GM19438 (cell line): ENCODE data around the gene ABTB2.

ENCODE experiments used
- ATAC-seq: cut with Tn5 transposase; IDR thresholded peaks from one replicate; pipeline ENCODE4 v1.9.1; 2021; ENCODE audit warnings: low read depth; ENCODE audit not compliant: unreplicated experiment

ABTB2 gene

DNA sequence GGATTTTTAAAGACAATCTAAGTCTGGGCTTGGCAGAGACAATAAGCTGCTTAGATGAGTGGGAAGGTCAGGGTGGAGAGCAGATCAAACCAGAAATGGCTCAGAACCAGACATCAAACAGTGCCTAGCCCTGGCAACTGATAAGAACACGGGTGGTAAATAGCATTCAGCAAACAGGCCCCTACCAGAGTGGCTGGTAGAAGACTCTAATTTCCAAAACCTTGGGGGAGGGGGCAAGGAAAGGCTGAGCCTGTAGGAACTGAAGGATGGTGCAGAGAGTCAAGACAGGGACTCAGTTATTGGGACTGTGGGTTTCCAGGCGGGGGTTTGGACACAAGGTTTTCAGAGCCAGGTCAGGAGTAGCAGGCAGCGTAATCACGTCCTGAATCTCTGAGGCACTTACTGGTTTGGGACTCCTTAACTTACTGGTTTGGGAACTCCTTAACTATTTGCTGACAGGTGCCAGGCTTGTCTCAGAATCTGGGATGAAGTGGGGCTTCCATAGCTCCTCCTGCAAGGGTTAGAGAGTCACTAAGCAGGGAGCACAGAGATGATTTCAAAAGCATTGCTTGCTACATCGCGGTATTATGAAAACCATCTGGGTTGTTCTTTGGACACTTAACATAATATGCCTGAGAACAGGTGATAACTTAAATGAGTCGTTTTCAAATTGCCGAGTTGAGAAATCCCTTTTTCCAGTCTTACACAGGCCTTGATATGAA, 5.7 kb upstream of the ABTB2 start:
- no peak for ATAC-seq

DNA sequence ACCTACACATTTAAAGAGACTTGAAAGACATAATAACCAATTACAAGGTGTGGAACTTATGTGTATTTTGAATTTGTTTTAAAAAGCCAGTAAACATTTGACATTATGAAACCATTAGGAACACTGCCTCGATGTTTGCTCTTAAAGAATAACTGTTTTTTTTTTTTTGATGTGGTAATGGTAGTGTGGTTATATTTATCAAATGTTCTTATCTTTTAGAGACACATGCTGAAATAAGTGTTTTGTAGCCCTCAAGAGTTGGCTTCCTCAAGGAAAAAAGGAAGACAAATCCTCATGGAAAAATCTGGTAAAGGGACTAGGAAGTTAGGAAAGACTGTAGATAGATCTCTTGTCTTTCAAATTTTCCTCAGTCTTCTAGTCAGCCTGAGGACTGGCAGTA, 2.2 kb upstream of the ABTB2 start:
- ATAC-seq = no peak

DNA sequence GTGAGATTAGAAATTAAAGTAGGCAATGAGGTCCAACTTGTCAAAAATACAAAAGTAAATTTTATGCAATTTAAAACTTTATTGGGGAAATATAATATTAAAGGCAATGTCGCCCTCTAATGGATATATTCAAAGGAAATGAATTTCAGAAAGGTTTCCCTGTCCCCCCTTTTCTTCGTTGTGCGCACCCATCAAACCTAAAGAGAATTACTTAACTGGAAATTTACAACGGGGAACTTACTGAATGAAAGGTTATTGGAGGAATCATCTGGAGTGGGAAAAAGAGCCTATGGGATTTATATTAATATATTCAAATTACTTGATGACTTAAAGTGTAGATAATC, 1.7 kb upstream of the ABTB2 start:
- no peak for ATAC-seq

DNA sequence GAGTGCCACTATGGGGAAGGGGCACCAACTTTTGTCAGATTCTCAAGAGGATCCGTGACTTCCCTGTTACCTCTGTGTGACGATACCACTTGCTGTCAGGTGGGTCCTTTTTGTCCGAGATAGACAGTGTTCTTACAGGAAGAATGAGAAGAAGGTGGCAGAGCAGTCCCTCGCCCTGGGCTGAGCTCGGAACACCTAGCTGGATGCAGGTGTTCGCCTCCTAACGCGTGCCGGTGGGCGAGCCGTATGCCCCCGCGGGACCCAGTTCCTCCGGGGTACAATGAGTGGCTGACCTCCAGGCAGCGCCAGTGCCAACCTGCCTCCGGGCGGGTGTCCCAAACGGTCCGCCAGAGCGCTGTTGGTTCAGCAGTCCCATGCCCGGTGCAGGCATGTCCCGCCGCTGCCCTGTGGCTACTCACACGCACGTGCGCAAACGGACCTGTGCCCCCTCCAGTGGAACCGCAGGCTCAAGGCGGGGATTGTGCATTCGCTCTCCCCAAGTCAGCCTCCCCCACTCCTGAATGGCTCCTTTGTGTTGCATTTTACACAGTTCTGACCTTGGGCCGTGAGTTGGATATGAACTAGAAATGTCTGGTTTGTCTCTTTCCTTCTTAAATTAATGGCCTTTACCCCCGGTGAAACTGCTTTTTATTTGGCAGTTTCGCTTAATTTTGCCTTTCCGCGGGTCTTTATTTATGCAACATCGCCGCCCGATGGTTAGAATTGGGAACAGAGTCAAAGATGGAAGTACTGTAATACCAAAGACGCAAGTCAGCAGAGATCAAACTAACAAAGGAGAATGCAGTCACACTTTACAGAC, 1.1 kb upstream of the ABTB2 start:
- no peak for ATAC-seq

DNA sequence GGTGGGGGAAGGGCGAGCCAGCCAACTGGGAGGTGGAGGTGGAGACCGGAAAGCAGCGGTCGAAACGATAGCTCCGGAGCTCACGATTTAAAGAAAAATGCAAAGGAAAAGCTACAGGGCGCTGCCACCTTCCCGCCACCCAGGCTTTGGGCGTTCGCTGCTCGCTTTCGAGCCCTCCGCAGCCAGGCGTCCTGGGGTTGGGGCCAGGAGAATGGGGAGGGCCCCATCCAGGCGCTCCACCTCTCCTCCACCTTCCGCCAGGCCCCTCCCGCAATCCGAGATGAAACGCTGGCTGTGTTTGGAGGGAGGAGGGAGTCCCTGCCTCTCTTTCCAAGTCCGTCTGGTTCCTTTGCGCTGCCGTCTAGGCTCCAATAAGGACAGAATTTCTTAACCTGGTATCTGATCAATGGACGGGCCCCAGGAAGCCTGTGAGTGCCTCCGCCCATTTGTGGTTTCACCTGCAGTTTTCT, 483 bp upstream of the ABTB2 start:
- peak; percentile 1 for ATAC-seq

DNA sequence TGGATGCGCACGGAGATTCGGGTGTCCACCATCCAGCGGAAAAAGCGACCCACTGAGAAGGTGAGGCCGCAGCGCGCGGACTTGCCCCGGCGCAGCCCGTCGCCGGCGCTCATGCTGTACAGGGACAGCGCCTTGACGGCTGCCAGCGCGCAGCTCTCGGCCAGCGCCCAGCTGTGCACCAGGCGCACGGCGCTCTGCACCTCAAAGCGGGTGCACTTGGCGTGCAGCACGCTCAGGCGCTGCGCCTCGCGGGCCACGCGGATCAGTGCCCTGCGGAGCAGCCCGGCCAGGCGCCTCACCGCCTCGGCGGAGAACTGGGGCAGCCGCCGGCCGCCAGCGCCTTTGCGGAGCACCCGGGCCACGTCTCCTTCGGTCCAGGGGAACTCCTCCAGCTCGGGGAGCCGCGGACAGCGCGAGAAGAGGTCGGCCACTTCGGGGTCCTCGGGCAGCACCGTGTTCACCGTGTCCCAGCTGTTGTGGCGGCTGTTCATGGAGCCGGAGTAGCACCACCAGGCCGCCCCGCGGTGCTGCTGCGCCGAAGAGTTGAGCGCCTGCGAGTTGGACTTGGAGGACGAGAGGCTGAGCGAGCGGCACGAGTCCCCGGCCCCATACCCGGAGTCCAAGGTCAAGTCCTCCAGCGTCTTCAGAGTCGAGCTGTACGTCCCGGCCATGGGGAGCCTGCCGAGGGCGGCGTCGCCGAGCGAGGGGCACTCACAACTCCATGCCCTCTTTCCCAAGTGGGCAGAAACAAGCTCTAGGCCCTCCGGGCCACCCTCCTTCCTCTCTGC, 703 bp downstream of the ABTB2 start:
- ATAC-seq = peak; percentile 12

DNA sequence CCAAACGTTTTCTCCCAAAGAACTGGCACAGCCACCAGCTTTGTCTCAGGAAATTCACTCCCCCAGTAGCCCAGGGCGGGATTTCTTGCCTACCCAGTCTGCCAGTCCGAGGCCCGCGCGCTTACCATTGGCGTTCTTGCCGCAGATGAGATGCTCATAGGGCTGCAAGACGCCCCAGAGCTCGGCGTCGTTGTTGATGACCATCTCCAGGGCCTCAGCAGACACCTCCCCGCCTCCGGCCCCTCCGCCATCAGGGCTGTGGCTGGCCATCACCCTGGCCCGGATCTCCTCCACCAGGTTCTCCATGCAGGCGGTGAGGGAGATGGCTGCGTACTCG, 1.3 kb downstream of the ABTB2 start:
- ATAC-seq = no peak

DNA sequence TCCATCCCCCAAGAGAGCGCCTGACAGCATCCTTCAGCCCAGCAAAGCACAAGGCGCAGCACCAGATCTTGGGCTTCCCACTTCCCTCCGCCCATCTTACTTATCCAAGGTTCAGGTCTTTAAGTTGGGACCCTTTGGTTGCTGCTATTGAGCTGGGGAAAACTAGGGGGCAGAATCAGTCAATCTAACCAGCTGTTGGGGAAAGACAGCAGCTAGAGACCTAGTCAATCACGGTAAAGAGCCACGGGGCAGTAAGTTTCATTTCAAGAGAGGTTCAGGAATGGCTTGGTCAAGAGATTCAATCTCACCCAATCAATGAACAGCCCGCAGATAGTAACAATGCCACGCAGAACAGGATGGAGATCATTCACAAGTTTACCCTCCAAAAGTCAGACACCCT, 1.7 kb downstream of the ABTB2 start:
- no peak for ATAC-seq

DNA sequence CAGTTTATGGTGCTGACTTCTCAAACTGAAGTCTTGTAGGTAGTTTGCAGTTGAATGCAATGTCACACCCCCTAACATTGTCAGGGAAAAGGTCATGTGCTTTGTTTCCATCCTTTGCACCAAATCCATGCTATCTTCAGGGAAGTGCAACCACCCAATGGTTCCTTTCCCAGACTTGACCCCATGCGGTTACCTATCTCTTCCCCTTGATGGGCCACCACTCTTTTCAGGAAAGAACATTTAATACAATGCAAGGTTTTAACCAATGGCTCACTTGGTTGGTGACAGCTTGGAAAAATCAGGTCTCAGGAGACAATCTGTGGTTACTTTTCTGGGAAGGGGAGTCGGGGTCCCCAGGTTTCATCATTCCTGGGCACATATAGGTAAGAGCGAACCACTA, 2.1 kb downstream of the ABTB2 start:
- ATAC-seq = no peak

DNA sequence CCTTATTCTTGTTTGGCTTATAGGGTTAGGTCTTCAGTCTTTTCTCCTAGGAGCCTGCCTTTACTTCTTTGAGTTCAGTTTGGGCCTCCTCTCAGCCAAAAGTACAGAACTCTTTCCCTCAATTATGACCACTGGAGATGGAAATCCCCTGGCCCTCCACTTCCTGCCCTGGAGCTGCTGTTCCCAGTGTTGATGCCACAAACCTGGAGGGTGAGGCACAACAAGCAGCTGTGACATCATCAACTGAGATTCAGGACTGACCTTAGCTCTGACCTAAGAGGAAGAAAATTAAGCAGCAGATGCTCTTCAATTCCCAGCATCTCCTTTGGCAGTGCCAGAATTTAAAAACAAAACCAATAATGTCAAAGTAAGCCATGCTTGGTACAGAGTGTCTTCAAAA, 3.0 kb downstream of the ABTB2 start:
- ATAC-seq = no peak

DNA sequence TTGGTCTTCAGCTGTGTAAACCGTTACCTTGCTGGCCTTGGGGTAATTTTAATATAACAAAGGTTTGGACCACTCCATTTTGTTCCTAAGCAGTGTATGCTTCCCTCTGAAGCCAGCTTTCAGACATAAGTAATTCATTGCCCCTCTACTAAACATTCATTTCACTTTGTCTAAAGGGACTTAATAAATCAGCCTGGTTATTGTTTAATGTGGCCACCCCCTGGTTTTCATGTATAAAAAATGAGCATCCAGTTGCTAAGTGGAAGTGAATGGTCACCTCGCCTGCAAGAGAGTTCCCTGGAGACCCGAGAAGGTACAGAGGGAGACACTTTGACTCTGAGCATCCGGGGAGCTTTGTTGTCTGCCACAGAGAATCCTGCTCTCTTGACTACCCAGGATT, 3.9 kb downstream of the ABTB2 start:
- ATAC-seq = no peak

DNA sequence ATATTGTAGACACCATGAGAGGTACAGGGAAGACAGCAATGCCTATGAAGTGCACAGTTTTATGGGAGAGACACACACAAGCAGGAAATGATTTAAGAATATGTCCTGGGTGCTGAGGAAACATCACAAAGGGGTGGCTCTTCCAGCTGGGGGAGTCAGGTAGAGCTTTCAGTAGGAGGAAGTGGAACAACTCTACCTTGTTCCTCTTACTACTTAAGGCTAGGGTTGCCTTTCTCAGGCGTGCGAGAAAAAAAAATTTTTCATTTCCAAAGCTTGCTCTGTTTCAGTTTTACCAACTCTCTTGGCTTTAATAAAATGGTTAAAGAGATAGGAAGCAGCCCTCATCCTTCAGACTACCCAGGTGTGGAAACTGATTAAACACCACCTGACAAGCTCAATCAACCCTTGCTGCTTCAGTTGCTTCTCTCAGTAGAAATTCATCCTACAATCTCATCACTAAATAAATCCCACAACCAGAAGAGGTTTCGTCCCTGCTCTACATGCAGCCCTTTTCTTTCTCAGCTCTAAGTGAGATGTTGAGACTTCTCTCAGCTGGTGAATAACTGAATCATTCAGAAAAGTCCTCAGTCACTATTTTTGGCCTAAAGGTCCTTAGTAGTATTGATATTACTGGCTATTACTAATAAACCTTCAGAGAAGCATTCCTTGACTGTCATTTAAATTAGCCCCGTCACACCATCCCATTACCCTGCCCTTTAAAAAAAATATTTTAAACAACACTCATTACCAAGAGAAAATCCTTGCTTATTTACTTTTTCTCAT, 5.9 kb downstream of the ABTB2 start:
- peak; percentile 43 for ATAC-seq

DNA sequence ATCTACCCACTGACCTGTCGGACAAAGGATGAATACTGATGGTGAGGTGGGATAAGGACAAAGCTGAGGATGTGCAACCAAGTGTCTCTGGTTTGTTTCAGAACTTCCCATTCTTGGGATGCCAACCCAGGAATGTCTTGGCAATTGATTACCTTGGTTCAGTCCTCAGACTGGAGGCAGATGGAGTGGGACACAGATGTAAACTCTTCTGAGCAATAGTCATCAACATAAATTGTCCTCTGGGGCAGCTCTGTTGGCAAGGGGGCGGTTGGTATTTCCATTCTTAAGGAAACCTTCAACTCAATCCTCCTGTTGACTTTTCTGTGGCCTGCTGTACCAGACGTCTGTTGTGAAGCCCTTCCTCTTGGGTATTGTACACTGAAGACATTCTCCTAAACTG, 6.8 kb downstream of the ABTB2 start:
- ATAC-seq = no peak

DNA sequence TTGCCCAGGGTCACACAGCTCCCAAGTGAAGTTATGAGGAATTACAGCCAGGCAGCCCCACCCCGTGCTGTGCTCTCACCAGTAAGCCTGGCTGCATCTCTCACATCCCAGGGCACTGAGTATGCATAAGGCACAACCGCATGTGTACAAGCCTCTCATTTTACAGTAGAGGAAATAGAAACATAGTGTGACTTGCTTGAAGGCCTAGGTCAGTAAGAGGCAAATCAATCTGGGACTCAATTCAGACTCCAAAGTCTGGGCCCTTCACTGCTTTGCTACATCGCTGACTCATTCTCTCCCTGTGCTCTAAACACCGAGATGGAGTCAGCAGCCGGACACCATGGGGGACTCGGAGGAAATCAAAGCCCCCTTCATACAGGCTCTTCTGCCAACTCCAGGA, 7.9 kb downstream of the ABTB2 start:
- no peak for ATAC-seq

DNA sequence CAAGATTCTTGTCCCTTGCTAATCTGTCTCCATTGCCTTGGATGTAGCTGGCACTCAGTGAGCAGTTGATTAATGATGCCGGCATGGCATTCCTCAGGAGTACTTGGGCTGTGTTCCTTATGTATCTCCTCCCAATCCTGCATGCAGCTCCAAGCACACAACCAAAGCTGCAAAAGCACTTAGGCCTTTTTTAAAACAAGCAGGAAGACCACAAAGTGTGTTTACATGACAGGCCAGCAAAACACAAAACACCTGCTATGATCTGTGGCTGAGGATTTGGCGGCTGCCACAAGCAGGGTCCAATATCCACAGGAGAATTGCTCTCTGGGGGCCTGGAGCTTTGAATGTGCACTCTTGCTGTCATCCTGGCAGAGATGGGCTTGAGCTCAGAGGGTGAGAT, 8.9 kb downstream of the ABTB2 start:
- ATAC-seq = no peak

DNA sequence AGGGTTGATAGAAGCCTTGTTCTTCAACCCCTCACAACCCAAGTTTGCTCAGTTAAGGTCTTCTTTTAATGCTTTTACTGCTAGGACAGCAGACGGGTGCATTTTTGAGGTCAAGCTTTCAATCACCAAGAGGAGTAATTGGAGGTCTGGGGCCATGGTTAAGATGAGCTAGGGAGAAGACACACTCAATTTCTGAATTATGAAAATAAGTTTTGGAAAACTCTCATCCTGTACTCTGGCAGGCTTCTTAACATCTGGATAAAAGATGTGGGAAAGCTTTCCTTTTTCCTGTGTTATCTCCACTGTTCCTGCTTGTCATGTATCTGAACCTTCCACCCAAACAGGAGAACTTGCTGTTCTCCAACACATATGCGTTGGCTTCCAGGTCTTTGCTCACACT, 9.7 kb downstream of the ABTB2 start:
- ATAC-seq = no peak

DNA sequence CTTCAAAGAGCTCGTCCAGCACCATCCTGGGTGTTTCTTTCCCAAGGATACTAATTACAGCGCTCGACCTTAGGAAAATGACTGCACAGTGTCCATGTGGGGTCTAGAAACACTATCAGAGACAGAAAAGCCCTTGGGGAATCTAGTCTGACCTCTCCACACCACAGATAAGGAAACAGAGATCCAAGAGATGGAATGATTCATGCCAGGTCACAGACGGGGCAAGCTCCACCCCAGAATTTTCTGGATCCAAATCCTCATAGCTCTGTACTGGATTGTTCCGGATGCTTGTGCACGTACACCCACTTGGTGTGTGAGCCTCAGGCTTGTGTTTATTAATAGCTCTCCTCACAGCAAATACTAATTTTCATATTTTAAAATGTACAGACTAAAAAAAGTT, 11.3 kb downstream of the ABTB2 start:
- ATAC-seq = no peak

DNA sequence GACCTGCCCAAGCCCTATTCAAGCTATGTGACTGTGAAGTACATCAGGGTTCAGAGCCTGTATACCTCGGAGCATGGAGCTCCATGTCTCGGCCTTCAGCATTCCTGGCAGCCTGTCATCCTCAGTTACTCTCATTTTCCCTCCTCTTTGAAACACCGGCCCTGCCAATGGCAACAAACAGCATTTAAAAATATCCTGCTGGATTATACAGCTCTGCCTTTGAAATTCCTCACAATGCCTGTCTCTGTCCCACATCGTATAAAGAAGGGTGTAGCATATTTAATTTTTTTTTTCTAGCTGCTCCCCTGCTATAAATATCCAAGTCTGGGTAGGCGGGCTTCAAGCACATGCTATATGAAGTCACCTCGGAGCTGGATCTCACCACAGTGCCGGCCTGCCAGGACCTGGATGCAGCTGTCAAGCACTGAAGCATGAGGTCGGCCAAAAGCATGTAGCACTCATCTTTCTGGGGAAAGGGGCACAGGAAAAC, 11.8 kb downstream of the ABTB2 start:
- ATAC-seq = no peak

DNA sequence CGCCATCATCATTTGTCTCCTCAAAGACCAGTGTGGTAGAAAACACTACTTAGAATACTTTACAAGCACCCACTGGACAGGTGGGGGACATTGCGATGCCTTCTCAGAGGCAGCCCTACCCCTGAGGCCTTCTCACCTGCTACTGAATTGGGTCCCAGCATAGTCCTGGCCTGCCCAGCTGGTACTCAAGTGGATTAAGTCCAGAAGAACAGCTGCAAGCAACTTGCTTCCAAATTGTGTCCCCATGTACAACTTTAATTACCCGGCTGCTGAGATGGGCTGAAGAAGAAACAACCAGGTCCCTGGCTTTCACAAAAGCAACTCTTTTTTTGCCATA, 12.3 kb downstream of the ABTB2 start:
- ATAC-seq = no peak

DNA sequence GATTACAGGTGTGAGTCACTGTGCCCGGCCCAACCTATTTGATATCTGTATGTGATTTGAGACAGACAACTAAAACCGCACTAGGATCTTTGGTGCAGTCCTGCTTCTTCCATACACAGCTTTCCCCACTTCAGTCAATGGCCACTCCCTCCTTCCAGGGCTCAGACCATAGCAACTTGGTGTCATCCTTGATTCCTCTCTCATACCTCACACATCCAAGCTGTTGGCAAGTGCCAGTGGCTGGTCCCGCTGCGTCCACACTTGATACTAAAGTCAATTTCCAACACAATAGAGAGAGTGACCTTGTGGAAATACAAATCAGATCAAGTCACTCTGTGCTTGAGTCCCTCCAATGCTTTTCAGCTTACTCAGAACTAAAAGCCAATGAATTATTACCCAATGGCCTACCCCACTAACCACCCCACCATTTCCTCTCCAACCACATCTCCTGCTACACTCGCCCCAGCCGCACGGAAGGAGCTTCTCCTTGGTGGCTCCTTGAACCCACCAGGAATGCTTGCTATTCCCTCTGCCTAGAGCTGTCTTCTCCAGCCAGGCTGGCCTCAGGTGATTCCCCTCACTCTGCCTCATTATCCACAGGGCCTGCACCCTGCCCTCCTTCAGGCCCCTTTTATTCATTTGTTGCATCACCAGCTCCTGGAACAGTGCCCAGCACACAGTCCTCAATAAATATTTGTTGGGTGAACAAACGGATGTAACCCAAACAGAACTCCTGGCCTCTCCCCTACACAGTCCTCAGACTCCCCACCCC, 12.9 kb downstream of the ABTB2 start:
- no peak for ATAC-seq
